ENCODE data around the gene MFRP.

MFRP gene

GRCh38 chr11:119373059-119373920 is 26.8 kb upstream of the MFRP start:
- DNase-seq (ENCODE audit: low spot score): no peak

DNA sequence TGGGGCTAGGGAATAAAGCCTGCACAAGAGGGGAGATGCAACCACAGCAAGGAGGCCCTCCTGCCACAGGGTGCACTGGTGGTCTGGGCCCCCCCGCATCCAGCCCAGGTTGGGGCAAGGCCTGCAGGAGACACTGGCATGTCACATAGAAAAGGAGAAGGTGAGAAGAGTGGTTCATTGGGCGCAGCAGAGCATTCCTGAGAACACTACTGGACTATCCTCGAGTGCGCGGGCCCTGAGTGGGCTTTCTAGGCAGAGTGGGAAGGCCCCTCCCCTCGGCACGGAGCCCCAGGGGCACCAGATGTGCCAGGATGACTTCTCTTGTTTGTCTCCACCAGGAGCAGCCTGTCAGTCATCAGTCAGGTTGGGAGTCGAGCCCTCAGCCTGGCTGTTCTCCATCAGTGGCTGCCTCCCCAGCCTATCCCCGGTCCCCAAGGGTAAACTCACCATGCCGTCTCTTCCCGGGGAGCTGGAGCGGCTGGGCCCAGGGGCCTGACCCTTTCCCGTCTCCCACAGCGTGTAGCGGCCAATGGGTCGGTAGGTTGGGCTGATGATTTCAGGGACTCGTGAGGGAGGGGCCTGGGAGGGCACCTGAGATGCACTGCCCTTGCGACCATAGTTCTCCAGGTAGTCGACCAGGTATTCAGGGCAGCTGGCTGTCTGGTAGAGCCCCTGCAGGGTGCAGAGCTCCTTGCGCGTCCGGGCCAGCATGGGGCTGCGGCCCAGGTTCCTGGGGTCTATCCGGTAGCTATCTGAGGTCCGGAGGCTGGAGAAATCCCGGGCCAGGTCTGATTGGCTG is 26.0 kb upstream of the MFRP start:
- no peak for DNase-seq (ENCODE audit: low spot score)

DNA sequence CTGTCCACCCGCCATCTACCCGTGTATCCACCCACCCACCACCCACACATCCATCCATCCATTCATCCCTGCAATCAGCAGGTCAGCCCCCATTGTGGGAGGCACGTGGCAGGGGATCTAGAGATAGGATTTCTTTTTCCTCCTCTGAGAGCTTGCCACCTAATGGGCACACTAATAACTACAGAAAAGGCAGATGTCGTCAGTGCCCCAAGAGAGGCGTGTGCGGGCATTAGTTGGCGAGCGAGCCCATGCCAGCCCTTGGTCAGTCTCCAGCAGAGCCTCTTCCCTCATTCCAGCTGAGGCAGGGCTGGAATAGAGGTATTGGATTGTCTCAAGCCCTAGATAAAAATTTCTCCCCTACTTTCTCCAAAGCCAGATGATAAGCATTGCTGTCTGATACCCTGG is 25.3 kb upstream of the MFRP start:
- DNase-seq (ENCODE audit: low spot score): peak; percentile 65

DNA sequence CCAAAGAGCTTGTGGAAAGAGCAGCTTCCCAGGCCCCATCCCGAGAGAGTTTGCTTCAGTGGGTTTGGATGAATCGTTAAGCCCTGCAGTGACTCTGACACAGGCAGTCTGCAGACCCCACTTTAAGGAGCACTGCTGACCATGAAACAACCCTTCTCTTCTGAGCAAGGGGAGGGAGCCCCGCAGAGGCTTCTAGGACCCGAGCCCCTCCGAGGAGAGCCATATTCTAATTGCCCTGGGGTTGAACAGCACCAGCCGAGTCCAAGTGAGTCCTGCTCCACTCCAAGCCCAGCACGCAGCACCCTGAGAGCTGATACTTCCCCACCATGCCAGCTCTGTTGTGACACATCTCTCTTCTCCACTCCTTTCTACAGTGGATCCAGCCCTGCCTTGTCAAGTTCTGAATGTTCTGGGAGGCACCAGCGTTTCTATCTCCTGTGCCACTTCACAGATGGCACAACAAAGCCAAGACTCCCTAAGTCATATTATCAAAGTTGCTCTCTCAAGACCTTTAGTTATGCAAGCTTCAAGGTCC is 24.6 kb upstream of the MFRP start:
- no peak for DNase-seq (ENCODE audit: low spot score)

- no peak for DNase-seq (ENCODE audit: low spot score)
Measured at GRCh38 chr11:119370486-119371046, 24.1 kb upstream of the MFRP start.

DNA sequence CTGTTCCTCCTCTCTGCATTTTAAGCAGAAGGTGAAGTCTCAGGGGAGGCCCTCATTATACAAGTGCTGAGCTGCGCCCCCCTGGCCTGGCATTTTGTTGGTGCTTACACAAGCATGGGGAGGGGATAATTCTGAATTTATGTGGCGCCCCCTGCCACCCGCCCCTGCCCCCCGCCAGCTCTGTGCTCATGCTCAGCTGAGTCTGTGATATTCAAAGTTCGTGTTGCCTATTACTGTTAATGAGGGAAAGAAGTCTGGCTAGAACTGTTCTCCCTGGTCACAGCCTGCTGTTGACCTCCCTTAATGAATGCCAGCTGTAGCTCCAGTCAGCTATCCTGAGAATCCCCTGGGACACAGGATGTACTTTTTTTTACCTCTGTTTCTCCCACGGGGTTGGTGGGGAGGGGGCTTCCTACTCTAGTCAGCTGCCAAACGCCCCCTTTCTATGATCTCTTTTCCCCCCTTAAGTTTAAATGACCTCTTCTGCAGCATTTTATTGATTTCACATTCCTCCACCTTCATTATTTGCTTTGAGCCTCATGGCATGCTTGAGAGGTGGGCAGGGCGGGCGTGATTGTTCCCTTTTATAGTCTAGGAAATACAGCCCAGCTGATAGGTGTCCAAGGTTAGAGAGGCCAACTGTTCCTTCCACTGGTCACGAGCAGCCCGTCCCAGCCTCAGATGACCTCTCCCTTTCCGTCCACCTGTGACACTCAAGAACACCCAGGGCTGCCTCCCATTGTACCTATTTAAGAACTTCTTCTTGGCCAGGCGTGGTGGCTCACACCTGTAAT is 22.8 kb upstream of the MFRP start:
- no peak for DNase-seq (ENCODE audit: low spot score)

GRCh38 chr11:119368121-119369034 is 21.9 kb upstream of the MFRP start:
- no peak for DNase-seq (ENCODE audit: low spot score)

GRCh38 chr11:119367661-119368120 is 21.2 kb upstream of the MFRP start:
- DNase-seq (ENCODE audit: low spot score): no peak

GRCh38 chr11:119366690-119367620 is 20.4 kb upstream of the MFRP start:
- DNase-seq (ENCODE audit: low spot score): no peak

- DNase-seq (ENCODE audit: low spot score): no peak
Measured at GRCh38 chr11:119365071-119365591, 18.6 kb upstream of the MFRP start.

- peak; percentile 68 for DNase-seq (ENCODE audit: low spot score)
Measured at GRCh38 chr11:119363851-119364590, 17.5 kb upstream of the MFRP start.

GRCh38 chr11:119363081-119363850 is 16.8 kb upstream of the MFRP start:
- DNase-seq (ENCODE audit: low spot score): peak; percentile 76

GRCh38 chr11:119362741-119363080 is 16.2 kb upstream of the MFRP start:
- DNase-seq (ENCODE audit: low spot score): peak; percentile 82

DNA sequence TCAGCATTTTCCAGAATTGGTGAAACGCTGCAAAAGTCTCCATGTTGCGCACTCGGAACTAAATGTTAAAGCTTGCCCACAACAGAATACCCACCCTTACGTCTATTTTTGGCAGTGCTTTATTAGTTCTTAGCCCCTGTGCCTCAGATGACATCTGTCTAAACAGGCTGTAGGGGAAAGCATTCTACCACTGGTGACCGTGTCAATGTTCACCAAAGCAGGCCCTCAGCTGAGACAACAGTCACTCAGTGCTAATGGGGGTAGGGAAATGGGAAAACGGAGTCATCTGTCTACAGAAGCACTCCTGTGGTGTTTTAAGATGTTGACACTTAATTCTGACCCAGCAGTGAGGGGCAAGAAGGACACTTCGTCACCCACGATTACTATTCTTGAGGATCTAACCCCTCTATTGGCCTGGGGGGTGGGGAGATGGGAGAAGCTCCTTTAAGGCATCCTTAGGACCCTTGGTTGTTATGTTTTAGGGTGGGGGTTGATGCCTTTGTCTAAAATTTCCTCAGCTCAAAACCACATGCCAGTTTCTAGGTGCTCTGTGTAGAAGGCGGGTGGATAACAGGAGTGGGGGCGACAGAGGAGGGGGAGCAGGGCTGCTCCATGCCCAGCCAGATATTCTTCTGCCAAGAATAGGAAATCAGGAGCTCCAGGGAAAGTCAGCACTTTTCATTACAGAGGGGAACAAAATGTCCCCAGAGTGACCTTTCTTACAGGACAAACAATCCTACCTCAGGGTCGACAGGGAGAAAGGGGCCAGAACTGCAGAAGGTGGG is 15.6 kb upstream of the MFRP start:
- no peak for DNase-seq (ENCODE audit: low spot score)

DNA sequence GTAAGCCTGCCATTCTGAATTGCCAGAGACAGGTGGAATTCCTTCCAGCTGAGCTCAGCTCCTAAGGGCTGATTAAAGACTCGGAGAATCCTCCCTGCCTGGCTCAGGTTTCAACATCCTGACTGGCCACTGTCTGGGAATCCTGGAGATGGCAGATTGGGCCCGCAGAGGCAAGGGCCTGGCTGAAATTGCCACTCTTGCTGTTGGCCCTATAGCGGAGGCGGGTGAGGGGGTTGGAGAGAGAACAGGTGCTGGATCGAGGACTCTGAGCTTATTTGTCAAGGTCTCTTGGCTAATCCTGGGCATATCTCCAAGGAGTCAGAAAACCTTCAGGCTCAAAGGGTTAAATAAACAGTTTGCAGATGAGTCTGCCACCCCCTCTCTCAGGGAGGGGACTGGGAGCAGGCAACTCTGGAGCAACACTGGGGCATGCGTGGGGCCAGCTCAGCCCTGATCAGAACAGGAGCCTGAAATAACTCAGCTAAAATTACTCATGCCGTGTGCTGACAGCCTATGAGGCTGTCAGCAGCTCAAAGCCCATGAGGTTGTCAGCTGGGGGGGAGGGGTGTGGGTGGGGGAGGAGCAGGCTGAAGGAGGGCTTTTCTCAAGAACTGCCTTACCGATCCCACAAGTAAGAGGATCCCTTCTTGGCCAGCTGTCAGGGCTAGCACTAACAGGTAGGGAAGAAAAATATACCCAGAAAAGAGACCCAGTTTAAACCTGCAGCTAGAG is 14.7 kb upstream of the MFRP start:
- peak; percentile 70 for DNase-seq (ENCODE audit: low spot score)

Data from cerebellar cortex (tissue), 1 donor.